HG03354 (cell line): ENCODE results near the gene RAD50.
"Not testable (repeated sequence)": the region's sequence is repeated elsewhere in the genome, so short reads cannot be mapped to it uniquely, and the experiment has no call there.

ENCODE experiments used
- ATAC-seq: cut with Tn5 transposase; IDR thresholded peaks from one replicate; pipeline ENCODE4 v1.9.1; 2021; ENCODE audit warnings: mild to moderate bottlenecking; ENCODE audit not compliant: unreplicated experiment, poor library complexity, severe bottlenecking

The RAD50 gene

GRCh38 chr5:132556153-132556762 lies 519 bp upstream of the RAD50 start:
- no peak for ATAC-seq

- peak; percentile 39 for ATAC-seq
Observed at GRCh38 chr5:132557478-132558172, 848 bp downstream of the RAD50 start.

- ATAC-seq = no peak
Observed at GRCh38 chr5:132559383-132560060, 2.7 kb downstream of the RAD50 start.

- no peak for ATAC-seq
Observed at GRCh38 chr5:132561601-132562000, 4.8 kb downstream of the RAD50 start.

GRCh38 chr5:132564555-132564954 lies 7.8 kb downstream of the RAD50 start:
- ATAC-seq = not testable (repeated sequence)

- ATAC-seq = no peak
Observed at GRCh38 chr5:132566657-132567056, 9.9 kb downstream of the RAD50 start.

GRCh38 chr5:132576123-132576522 lies 19.3 kb downstream of the RAD50 start:
- ATAC-seq = no peak

GRCh38 chr5:132584560-132584959 lies 27.8 kb downstream of the RAD50 start:
- not testable (repeated sequence) for ATAC-seq

- ATAC-seq = no peak
Observed at GRCh38 chr5:132586063-132586462, 29.3 kb downstream of the RAD50 start.

GRCh38 chr5:132589467-132589866 lies 32.7 kb downstream of the RAD50 start:
- ATAC-seq = no peak

- no peak for ATAC-seq
Observed at GRCh38 chr5:132591145-132591544, 34.4 kb downstream of the RAD50 start.

- no peak for ATAC-seq
Observed at GRCh38 chr5:132592521-132592920, 35.7 kb downstream of the RAD50 start.

GRCh38 chr5:132594170-132594569 lies 37.4 kb downstream of the RAD50 start:
- ATAC-seq = no peak

GRCh38 chr5:132595624-132596023 lies 38.8 kb downstream of the RAD50 start:
- ATAC-seq = no peak

GRCh38 chr5:132601071-132601728 lies 44.4 kb downstream of the RAD50 start:
- ATAC-seq = no peak

- no peak for ATAC-seq
Observed at GRCh38 chr5:132607095-132607494, 50.3 kb downstream of the RAD50 start.

GRCh38 chr5:132608107-132608506 lies 51.3 kb downstream of the RAD50 start:
- no peak for ATAC-seq

GRCh38 chr5:132611965-132612364 lies 55.2 kb downstream of the RAD50 start:
- ATAC-seq = no peak

- no peak for ATAC-seq
Observed at GRCh38 chr5:132612846-132613245, 56.1 kb downstream of the RAD50 start.

GRCh38 chr5:132621699-132622098 lies 64.9 kb downstream of the RAD50 start:
- ATAC-seq = no peak

GRCh38 chr5:132622608-132623007 lies 65.8 kb downstream of the RAD50 start:
- no peak for ATAC-seq
